Activated B cell treated with CpG ODN at 0.5 μM for 24 hours (primary cell): ENCODE data around the gene CNGB1. TPM values are rescaled to one million over a fixed set of nuclear protein-coding genes. Genes with fewer than 3 reads are reported as not detected.

Source experiments
- ATAC-seq: fragments of 200-7000 bp; cut with Tn5 transposase; one replicate; pipeline ENCODE4 v1.10.0; 2021; ENCODE audit warnings: low read depth, mild to moderate bottlenecking, moderate library complexity
- CTCF ChIA-PET: fragments of 350-600 bp; sonication (Branson Sonifier 250); formaldehyde crosslinking; loops from one replicate; lab custom pipeline; 2021; ENCODE audit warnings: antibody characterized with exemption; lab: Charles Lee
- POLR2A ChIA-PET: fragments of 350-600 bp; sonication (Branson Sonifier 250); formaldehyde crosslinking; loops from one replicate; lab custom pipeline; 2021; ENCODE audit warnings: antibody characterized with exemption; lab: Charles Lee
- DNase-seq: peaks from one replicate; pipeline ENCODE4 v3.0.0; 2022
- H3K27ac Mint-ChIP-seq: one replicate; pipeline ENCODE4 v1.8.0; 2020; ENCODE audit warnings: mixed read lengths
- H3K27me3 Mint-ChIP-seq: one replicate; pipeline ENCODE4 v1.8.0; 2021; ENCODE audit warnings: mixed read lengths
- H3K36me3 Mint-ChIP-seq: one replicate; pipeline ENCODE4 v1.8.0; 2021; ENCODE audit warnings: low read depth, mixed read lengths
- H3K4me1 Mint-ChIP-seq: one replicate; pipeline ENCODE4 v1.8.0; 2021; ENCODE audit warnings: mixed read lengths
- H3K4me3 Mint-ChIP-seq: one replicate; pipeline ENCODE4 v1.8.0; 2020; ENCODE audit warnings: mild to moderate bottlenecking, mixed read lengths
- H3K9me3 Mint-ChIP-seq: one replicate; pipeline ENCODE4 v1.8.0; 2020; ENCODE audit warnings: mixed read lengths
- intact Hi-C: fragments of 100-400 bp; cut with micrococcal nuclease; formaldehyde crosslinking; loops from one replicate; pipeline ENCODE4 v1.15.1; 2024
- total RNA-seq: library from RNA; stranded (reverse); gene quantifications from 2 replicates; pipeline ENCODE4 v1.2.3, GENCODE V29; 2022
- TF ChIP-seq, protein P1 (sequence below): fragments of 200-600 bp; IDR thresholded peaks from one replicate; pipeline ENCODE4 v1.8.0; 2022; ENCODE audit warnings: antibody characterized with exemption, mild to moderate bottlenecking

Gene CNGB1
- total RNA-seq, 1 donor from 2014 or later: not detected

DNA sequence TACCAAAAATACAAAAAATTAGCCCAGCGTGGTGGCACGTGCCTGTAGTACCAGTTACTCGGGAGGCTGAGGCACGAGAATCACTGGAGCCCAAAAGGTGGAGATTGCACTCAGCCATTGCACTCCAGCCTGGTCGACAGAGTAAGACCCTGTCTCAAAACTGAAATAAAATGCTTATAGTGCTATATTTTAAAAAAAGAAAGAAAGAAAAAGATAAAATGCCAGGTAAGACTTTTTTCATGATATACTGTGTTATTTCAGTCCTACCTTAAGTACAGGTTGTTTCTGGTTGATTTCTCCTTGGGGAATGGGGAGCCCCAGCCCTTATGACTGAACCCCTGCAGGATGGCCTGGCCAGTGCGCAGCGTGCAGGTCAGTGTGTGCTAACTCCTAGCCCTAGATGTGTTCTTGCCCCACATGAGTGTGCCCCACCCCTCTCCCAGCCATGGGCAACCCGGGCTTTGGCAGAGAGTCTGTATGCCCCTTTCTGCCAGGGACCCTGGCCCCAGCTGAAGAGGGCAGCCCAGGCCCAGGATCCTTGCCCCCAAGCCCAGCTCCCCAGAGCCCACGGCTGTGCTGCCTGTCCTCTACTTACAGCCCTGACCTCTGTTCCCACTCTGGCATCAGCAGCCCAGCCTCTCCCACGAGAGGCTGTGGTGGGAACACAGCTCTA, 1.3 kb downstream of the CNGB1 start:
- no peak for ATAC-seq
- H3K9me3 Mint-ChIP-seq: no peaks in the 10 kb centered on the region
- H3K36me3 Mint-ChIP-seq: no peaks in the 10 kb centered on the region
- ChIA-PET POLR2A (no interaction called here), CTCF (no interaction called here)
- TF ChIP-seq, protein P1, sequence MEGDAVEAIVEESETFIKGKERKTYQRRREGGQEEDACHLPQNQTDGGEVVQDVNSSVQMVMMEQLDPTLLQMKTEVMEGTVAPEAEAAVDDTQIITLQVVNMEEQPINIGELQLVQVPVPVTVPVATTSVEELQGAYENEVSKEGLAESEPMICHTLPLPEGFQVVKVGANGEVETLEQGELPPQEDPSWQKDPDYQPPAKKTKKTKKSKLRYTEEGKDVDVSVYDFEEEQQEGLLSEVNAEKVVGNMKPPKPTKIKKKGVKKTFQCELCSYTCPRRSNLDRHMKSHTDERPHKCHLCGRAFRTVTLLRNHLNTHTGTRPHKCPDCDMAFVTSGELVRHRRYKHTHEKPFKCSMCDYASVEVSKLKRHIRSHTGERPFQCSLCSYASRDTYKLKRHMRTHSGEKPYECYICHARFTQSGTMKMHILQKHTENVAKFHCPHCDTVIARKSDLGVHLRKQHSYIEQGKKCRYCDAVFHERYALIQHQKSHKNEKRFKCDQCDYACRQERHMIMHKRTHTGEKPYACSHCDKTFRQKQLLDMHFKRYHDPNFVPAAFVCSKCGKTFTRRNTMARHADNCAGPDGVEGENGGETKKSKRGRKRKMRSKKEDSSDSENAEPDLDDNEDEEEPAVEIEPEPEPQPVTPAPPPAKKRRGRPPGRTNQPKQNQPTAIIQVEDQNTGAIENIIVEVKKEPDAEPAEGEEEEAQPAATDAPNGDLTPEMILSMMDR: no peak
- DNase-seq: no peak
- no peak overlapping the region for H3K4me3 Mint-ChIP-seq
- no peak overlapping the region for H3K27ac Mint-ChIP-seq
- peaks cover 7% of the 10 kb centered on the region for H3K27me3 Mint-ChIP-seq
- intact Hi-C loops: no loop called here
- H3K4me1 Mint-ChIP-seq: no peaks in the 10 kb centered on the region

DNA sequence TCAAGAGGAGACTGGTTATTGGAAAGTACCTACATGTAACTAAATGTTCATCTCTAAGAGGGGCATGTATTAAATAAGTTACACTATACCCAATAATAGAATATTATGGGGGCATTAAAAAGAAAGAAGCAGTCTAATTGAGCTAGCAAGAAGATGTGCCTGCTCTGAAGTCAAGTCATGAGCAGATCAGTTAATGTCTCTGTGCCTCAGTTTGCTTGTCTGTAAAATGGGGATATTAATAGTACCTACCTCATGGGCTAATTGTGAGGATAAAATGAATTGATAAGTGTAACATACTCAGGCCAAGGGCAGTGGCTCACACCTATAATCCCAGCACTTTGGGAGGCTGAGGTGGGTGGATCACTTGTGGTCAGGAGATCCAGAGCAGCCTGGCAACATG, 3.0 kb downstream of the CNGB1 start:
- no peak for DNase-seq
- intact Hi-C loops: no loop called here
- peaks cover 7% of the 10 kb centered on the region for H3K27me3 Mint-ChIP-seq

DNA sequence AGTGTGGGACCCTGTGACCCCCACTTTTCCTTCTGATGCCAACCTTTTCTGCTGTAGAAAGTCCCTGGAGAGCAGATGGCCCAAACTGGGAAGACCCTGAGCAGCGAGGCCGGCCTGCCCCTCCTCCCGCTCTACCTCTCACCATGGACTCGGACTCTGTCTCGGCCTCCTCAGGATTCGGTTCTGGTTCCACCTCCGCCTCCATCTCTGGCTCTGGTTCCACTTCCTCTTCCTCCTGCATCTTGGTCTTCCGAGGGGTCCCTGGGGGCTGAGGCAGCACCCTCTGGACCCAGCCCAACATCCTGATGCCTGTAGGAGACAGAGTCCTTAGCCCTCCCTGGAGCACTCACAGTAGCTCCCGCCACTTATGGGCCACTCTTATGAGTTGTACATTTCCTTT, 3.9 kb downstream of the CNGB1 start:
- ChIA-PET POLR2A (no interaction called here), CTCF (no interaction called here)
- ATAC-seq: no peak
- no peaks in the 10 kb centered on the region for H3K36me3 Mint-ChIP-seq
- no peak overlapping the region for H3K4me3 Mint-ChIP-seq
- DNase-seq: no peak
- no peak overlapping the region for H3K27ac Mint-ChIP-seq
- H3K9me3 Mint-ChIP-seq: no peaks in the 10 kb centered on the region
- intact Hi-C loops: no loop called here
- TF ChIP-seq, protein P1: no peak
- H3K4me1 Mint-ChIP-seq: no peaks in the 10 kb centered on the region
- H3K27me3 Mint-ChIP-seq: peaks cover 4% of the 10 kb centered on the region

More for the DNA sequence above, 3.0 kb downstream of the CNGB1 start:
- ATAC-seq: no peak
- POLR2A ChIA-PET: no interaction called here
- Mint-ChIP-seq H3K9me3 (no peaks in the 10 kb centered on the region), H3K4me1 (no peaks in the 10 kb centered on the region), H3K4me3 (no peak overlapping the region), H3K27ac (no peak overlapping the region), H3K36me3 (no peaks in the 10 kb centered on the region)
- TF ChIP-seq, protein P1: no peak
- CTCF ChIA-PET: no interaction called here

DNA sequence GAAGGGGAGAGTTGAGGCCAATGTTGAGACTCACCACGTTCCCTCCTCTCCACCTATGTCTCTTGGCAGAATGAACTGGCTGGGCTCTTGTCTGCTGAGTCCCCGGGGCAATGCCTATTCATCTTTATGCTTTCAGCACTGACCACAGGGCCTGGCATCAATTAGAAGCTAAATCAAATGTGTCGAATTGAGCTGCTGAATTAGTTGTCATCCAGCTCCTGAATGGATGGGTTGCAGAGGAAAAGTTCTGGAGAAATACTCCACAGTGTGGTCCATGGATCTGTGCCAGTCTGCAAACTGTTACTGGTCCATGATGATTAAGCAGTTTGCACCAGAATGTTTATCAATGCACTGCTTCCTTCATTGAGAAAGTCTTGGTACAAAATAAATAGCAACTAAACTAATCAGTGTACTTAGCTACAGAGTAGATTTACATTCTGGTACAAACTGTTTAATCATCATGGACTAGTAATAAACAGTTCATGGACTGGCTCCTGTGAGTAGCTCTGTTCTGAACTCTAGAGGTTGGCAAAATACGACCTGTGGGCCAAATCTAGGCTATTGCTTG, 4.6 kb downstream of the CNGB1 start:
- intact Hi-C loops: no loop called here
- Mint-ChIP-seq H3K4me3 (no peak overlapping the region), H3K27me3 (peaks cover 6% of the 10 kb centered on the region), H3K36me3 (no peaks in the 10 kb centered on the region), H3K9me3 (no peaks in the 10 kb centered on the region), H3K27ac (no peak overlapping the region), H3K4me1 (no peaks in the 10 kb centered on the region)
- DNase-seq: no peak
- ChIA-PET POLR2A (no interaction called here), CTCF (no interaction called here)
- TF ChIP-seq, protein P1: no peak
- ATAC-seq: no peak

DNA sequence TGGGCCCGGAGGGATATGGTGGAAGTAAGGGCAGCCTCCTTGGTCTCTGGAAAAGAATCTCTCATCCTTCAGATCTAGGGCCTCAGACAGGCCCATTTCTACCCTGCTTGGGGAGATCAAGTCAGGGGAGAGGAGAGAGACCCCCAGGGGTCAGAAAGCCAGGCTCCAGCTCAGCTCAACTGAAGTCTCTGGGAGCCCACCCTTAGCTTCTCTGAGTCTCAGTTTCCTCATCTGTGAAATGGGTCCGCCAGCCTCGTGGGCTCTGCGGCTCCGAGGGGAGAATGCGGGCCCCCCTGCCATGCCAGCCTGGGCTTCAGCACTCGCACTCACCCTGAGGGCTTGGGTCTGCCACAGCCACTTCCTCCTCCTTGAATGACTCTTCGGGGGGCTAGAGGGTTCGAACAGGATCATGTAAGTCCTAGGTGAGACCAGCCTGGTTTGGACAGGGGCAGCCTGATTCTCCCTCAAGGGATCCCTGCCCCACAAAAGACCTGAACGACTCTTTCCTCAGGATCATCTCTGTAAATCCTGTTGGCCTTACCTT, 6.7 kb downstream of the CNGB1 start:
- no peak for DNase-seq
- POLR2A ChIA-PET: no interaction called here
- no peak overlapping the region for H3K4me3 Mint-ChIP-seq
- intact Hi-C loops: no loop called here
- TF ChIP-seq, protein P1: no peak
- H3K27me3 Mint-ChIP-seq: peaks cover 7% of the 10 kb centered on the region
- no peaks in the 10 kb centered on the region for H3K4me1 Mint-ChIP-seq
- CTCF ChIA-PET: no interaction called here
- H3K9me3 Mint-ChIP-seq: no peaks in the 10 kb centered on the region
- ATAC-seq: no peak
- no peak overlapping the region for H3K27ac Mint-ChIP-seq
- no peaks in the 10 kb centered on the region for H3K36me3 Mint-ChIP-seq
